HG03280 (cell line): ENCODE measurements around the gene EEF1AKMT2.
"Not testable (repeated sequence)": the region's sequence is repeated elsewhere in the genome, so short reads cannot be mapped to it uniquely, and the experiment has no call there.

ENCODE experiments used
- ATAC-seq: cut with Tn5 transposase; IDR thresholded peaks from one replicate; pipeline ENCODE4 v1.9.1; 2021; ENCODE audit warnings: mild to moderate bottlenecking, moderate library complexity; ENCODE audit not compliant: unreplicated experiment

The EEF1AKMT2 gene

DNA sequence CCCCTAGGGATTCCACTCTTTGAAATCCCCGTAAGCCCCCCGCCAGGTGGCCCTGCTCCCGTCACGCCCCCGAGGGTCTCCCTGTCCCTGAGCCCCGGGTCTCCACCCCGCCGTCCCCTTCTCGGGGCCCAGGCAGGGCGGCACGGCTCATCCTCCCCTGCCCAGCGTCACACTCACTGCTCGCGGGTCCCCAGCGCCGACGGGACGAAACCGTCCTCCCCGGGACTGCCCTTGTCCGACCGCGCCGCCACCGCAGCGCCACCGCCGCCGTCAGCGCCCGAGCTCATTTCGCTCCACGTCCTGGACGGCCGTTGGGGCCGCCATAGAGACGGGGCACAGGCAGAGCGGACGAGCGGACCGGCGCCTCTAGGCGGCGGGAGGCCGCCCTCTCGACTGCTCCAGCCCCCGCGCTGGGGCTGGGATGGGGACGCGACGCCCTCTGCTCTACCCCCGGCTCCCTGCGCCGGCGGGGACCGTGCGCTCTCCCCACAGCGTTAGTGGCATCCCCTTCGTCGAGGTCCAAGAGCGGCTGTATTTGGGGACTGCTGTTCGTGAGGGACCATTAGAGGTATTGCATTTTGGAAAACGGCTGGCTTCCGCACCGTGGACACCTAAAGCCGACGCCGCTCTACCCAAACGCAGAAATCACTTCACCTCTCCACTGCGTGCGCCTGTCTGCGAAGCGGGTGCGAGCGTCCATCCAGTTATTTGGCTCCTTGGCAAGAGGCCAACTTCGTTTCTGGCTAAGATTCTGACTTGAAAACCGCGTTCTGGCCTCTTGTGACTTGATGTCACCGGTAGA, at the start of gene EEF1AKMT2:
EEF1AKMT2 (minus strand) TSS at position 341 of the 802 bp plus-strand sequence; CDS start at position 287, 54 bp downstream.
- peak; percentile 94 for ATAC-seq

DNA sequence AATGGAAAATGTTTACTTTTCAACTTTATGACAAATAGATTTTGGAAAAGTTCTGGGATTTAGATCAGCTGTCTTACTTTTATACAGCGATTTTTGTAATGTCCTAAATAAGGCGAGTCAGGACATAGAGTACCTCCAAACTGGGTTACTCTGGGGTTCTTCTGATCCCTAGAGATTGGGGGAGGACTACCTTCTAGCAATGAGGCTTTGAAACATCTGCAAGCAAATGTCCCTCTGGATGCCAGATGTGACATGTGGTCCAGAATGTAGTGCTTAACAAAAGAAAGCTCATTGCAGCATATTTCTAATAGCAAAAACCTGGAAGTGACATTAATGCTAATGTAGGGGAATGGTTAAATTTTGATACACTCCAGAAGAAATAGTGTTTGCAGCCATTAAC, 46.0 kb upstream of the EEF1AKMT2 start:
- no peak for ATAC-seq

DNA sequence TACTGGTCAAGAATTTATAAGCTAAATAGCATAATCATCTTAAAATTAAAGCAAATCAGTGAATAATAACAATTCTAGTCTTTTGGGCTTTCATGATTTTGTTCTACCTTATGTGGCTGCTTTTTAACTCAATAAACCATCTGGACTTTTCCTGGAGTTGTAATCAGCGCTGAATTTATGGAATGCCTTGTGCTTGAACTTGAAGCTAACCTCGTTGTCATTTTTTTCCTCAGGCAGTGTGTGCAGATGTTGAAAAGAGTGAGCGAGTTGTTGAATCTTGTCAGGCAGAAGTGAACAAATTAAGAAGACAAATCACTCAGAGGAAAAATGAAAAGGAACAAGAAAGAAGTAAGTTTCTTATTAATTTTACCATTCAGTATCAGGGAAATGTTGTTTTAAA, 39.4 kb upstream of the EEF1AKMT2 start:
- no peak for ATAC-seq

DNA sequence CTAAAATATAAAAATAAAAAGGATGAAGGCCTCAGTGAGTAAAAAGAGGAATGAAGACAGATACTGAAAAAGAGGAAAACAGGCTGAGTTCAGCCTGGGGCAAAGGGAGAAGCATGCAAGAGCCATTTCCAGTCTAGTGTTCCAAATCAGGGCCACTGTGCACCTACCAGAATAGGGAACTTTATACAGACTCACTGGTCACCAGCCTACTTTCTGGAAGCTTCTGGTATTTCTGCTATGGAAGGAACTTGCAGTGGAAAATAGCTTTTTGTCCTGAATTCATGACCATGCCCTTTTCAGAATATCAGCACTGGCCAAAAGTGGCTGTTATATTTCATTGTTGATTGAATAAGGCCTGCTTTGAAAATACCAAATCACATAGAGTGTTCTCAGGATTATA, 38.8 kb upstream of the EEF1AKMT2 start:
- ATAC-seq, result no peak

DNA sequence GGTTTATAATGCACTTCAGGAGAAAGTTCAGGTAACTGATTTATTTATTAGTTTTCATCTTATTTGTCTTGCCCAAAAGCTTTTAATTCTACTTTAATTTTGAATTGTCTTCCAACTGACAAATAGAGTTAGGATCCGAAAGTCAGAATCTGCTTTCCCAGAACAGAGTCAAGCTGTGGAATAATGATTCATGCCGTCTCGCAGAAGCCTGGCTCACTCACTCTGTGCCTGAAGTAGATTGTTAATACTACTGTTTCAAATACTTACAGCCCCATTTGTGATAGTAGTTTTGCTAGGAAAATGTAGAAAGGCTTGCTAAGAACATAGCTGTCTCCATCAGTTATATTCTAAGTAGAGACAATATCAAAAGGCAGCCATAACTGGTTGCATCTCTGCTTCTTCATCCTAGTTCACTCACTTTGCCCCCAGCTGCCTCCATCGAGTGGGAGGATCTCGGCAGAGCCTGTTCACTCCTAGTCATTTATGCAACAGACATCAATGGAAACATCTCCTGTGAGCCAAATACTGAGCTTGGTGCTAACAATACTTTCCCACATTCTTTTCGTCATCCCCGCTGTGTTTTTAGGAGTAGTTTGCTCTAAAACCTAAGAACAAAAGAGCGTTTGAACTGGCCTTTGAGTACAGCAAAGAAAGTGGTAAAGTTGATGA, 37.9 kb upstream of the EEF1AKMT2 start:
- ATAC-seq, result no peak

DNA sequence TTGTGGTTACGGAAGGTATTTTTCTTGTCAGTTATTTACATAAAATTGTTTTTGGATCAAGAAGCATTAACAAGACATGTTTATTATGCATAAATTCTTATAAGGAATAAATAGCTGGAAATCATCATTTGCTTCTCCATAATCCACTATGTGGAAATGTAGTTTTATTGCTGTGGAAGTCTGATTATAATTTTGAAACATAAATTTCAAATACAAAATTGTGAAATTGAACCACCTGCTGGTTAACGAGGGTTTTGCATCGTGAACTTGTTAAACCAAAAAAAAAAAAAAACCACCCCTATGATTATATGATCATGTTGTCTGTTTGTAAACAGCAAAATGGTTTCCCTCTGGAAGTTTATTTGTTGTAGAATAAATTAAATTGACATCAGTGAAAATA, 35.8 kb upstream of the EEF1AKMT2 start:
- ATAC-seq, result no peak

DNA sequence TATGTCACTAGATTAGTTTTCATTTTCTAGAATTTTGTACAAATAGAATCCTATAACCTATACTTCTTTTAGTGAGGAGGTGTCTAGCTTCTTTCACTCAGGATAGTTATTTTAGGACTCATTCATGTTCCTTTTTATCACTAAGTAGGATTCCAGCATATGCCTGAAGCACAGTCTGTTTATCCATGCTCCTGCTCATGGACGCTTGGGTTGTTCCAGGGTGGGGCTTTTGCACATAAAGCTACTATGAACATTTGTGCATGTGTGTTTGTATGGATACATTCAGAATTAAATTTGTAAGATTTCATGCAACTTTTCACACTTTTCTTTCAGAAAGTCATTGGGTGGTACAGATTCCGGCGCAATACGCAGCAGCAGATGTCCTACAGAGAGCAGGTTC, 34.6 kb upstream of the EEF1AKMT2 start:
- ATAC-seq, result no peak

DNA sequence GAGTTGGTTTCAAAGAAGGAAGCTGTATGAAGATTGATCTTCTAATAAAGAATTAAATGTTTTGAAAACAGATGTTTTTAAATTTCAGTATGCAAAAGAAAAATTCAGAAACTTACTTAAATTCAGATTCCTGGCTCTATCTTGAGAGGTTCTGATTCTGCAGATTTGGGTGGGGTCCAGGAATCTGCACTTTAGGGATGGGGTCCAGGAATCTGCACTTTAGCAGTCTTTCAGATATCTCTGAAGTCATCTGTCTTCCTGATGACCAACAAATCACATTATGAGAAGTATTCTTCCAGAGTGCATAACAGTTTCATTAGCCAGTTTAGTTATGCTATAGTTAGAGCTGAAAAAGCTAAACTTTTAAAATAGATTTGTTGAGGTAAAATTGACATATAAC, 34.0 kb upstream of the EEF1AKMT2 start:
- no peak for ATAC-seq

DNA sequence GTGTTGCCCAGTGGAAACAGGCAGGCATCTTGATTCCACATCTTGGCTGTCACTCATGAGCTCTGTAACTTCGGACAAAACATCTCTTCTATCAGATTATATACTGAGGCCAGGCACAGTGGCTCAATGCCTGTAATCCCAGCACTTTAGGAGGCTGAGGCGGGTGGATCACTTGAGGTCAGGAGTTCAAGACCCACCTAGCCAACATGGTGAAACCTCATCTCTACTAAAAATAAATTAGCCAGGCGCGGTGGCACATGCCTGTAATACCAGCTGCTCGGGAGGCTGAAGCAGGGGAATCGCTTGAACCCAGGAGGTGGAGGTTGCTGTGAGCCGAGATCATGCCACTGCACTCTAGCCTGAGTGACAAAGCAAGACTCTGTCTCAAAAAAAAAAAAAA, 33.2 kb upstream of the EEF1AKMT2 start:
- ATAC-seq, result not testable (repeated sequence)

DNA sequence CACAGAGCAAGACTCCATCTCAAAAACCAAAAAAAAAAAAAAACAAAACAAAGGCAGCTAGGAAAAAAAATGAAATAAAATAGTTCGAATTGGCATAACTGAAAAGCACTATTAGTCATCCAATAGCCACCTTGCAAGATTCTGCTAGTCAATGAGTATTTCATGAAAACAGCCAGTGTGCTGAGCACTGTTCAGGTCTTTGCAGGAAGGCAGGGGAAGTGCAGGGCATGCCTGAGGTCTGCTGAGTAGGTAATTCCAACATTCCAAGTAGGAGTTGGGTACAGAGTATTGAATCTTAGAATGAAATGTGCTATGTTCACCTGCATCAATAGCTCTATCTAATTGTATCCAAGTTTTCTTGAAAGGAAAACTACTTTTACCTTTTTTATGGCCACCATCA, 32.8 kb upstream of the EEF1AKMT2 start:
- ATAC-seq, result no peak

DNA sequence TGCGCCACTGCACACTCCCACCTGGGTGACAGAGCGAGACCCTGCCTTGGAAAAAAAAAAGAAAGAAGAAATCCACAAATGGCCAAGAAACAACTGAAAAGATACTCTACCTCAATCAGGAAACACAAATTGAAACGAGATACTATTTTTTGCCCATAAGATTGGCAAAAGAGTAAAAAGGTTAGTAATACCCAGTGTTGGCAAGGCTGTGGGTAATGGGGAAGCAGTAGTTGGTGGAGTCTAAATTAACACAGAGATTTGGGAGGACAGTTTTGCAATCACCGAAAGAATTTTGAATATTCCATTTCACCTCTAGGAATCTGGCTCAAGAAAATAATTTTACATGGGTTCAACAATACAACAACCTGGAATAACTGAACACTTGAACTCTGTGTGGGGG, 29.8 kb upstream of the EEF1AKMT2 start:
- ATAC-seq, result no peak

DNA sequence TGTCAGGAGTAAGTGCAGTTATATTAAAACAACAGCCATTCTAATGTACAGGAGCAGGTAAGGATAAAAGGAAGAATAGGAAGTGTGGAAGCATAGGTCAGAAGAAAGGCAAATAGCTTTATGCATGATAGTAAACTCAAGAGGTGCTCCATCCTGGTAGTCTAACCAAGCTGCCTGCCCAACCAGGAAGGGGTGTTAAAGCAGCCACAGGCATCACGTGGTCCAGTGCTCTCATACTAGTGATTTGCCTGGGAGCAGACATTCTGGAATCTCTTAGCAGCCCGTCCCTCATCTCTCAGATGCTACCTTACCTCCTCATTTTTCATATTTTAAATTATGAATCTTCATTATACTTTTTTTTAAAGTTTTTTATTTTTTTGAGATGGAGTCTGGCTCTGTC, 28.4 kb upstream of the EEF1AKMT2 start:
- no peak for ATAC-seq

DNA sequence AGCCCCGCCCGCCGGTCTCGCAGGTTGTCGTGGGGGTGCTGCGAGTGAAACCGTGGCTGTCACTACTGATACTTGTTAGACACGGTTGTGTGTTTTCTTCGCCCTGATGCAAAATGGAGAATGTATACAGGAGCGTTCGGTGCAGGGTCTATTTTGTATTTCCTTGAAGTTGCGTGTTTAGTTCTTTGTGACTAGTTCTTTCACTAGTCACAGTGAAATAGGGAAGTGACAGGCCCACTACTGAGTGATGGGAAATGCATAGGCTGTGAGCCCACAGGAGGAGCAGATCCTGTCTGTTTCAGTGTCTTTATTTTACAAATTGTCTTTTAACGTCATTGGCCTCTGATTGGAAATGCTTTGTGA, 10.6 kb upstream of the EEF1AKMT2 start:
- peak; percentile 32 for ATAC-seq

DNA sequence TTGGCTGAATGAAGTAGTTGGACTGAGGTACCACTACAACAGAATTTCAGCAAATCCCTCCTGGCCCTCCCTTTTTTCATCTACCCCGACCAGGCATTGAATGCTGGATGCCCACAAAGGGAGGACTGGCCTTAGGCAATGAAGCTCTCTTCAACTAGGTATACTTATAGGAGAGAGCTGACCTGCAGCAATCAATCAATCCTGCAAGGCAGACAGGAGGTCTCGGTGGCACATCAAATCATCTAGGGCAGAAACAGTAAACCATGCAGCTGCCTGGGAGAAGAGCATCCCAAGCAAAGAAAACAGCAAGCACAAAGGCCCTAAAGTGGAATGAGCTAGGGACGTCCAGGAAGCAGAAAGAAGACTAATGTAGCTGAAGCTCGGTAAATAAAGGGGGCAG, 7.5 kb upstream of the EEF1AKMT2 start:
- ATAC-seq, result no peak

DNA sequence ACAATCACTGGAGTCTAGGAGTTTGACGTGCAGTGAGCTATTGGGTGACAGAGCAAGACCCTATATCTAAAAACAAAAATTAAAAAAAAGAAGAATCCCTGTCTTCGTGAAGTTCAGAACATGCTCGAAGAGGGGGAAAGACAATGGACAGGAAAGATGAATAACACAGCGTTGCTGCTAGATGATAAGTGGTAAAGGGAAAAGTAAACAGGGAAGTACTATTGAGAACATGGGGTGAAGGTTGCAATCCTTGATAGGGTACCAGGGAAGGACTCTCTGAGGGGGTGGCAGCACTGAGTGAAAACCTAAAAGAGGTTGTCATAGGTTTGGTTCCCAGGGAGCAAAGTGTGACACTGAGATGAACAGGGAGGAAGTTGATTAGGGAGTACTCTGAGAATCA, 7.1 kb upstream of the EEF1AKMT2 start:
- no peak for ATAC-seq

DNA sequence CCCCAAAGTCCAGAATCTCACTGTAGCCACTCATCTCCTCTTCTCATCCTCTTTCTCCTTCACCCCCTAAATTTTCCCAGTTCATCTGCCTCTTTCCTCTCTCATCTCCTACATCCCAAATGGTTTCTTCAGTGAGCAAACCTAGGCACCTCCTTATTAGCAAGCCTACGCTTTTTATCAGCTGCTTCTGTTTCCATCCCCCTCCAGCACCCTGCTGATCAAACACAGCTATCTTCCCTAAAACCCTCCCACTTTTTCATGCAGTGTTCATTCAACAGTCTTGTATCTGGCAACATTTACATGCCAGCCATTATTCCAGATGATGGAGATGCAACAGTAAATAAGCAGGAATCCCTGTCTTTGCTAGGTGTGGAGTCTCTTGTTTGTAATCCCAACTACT, 6.7 kb upstream of the EEF1AKMT2 start:
- no peak for ATAC-seq

DNA sequence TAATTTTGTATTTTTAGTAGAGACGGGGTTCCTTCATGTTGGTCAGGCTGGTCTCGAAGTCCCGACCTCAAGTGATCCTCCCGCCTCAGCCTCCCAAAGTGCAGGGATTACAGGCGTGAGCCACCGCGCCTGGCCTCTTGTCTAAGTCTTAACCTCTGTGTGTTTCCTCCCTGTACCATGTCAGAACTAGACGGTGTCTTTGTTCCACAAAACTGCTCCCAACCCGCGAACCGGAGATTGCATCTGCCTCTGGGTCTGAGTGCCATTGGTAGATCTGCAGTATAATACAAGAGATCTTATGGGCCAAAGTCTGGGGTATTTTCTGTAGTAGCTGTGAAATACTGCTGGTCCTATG, 1.3 kb upstream of the EEF1AKMT2 start:
- no peak for ATAC-seq

DNA sequence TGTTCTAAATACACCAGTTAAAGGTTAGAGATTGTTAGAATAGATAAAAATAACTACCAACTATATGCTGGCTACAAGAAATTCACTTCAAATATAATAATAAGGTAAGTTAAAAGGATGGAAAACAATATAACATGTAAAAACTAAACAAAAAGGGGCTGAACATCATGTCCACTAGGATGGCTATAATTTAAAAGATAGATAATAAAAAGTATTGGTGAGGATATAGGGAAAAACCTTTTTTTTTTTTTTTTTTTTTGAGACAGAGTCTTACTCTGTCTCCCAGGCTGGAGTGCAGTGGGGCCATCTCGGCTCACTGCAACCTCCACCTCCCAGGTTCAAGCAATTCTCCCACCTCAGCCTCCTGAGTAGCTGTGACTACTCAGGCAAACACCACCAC, 8.8 kb downstream of the EEF1AKMT2 start:
- not testable (repeated sequence) for ATAC-seq

DNA sequence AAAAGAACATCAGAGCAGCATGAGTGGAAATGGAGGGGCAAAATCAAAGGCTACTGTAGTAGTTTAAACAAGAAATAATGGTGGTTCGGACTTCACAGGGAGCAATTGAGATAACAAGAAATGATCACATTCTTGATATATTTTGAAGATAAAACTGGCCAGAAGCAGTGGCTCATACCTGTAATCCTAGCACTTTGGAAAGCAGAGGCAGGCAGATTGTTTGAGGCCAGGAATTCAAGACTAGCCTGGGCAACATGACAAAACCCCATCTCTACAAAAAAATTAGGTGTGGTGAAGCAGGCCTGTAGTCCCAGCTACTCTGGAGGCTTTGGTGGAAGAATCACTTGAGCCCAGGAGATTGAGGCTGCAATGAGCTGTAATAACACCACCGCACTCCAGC, 22.9 kb downstream of the EEF1AKMT2 start:
- no peak for ATAC-seq

DNA sequence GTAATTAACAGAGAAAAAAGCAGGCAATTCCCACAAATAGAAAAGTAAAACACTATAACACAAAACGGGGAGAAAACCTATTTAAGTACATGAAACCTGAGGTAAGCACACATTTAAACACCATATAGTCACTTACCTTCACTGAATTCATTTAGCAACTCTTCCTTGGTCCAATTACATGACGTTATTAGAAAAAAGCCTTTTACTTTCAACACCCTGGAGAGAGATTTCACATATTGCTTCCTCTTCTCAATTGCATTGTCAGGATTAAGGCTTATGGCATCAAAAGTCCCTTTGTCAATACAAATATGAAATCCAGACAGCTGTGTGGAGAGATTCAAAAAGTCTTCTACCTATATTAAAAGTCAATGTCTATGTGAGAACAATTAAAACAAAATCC, 26.4 kb downstream of the EEF1AKMT2 start:
- ATAC-seq, result no peak

DNA sequence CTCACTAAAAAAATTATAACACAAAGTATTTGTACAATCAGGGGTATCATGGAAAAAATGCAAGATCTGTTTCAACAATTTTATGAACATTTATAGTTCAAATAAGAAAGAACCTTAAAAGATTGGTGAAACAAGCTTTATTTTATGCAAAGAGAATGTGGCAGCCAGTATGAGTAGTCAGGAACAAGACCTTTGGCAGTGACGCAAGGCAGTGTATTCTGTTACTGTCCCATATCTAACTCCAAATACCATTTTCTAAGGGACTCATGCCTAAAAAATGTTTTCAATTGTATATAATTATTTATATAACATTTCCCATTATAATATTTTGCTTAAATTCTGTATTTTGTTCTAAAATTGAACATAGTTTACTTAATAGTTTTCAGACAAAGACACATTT, 28.4 kb downstream of the EEF1AKMT2 start:
- ATAC-seq, result no peak

DNA sequence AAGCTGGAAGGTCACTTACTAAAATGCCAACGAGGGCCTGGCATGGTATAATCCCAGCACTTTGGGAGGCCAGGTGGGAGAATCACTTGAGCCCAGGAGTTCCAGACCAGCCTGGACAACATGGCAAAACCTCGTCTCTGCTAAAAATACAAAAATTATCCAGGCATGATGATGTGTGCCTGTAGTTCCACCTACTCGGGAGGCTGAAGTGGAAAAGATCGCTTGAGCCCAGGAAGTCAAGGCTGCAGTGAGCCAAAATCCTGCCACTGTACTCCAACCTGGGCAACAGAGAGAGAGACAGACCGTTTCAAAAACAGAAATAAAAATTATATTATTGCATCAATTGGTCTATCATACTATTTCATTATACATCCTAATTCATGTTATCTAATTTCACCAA, 29.4 kb downstream of the EEF1AKMT2 start:
- ATAC-seq, result no peak
